Heart right ventricle (tissue), 16 donors: ENCODE data around the gene FAM168A. TPM values are rescaled to one million over a fixed set of nuclear protein-coding genes. Genes with fewer than 3 reads are reported as not detected.

Source experiments
- ATAC-seq, 8 donors: fragments of 200-7000 bp; cut with Tn5 transposase; one replicate each; pipeline ENCODE4 v1.9.1; 2020; ENCODE audit warnings: mild to moderate bottlenecking in 8 of 8, moderate library complexity in 8 of 8, moderate number of reproducible peaks in 1 of 8
- DNase-seq, 2 donors: peaks; one replicate each; pipeline ENCODE4 v3.0.0-alpha.2; 2020
- H3K27ac ChIP-seq, 10 donors: fragments of 200-600 bp; sonication (generic) in 2 of 10; one replicate each; pipeline versions ENCODE4 v1.5.0 to v1.8.0; 2020 to 2022; ENCODE audit warnings: mild to moderate bottlenecking in 3 of 10
- H3K27me3 ChIP-seq, 7 donors: fragments of 200-600 bp; one replicate each; pipeline ENCODE4 v1.8.0; 2021 to 2022; ENCODE audit warnings: mild to moderate bottlenecking in 2 of 7
- H3K36me3 ChIP-seq, 9 donors: fragments of 200-600 bp; sonication (generic) in 1 of 9; one replicate each; pipeline versions ENCODE4 v1.5.0 to v1.8.0; 2020 to 2022; ENCODE audit warnings: mild to moderate bottlenecking in 2 of 9
- H3K4me1 ChIP-seq, 9 donors: fragments of 200-600 bp; sonication (generic) in 1 of 9; one replicate each; pipeline versions ENCODE4 v1.5.0 to v1.8.0; 2020 to 2022; ENCODE audit warnings: mild to moderate bottlenecking in 4 of 9
- H3K4me3 ChIP-seq, 10 donors: fragments of 200-600 bp; sonication (generic) in 2 of 10; one replicate each; pipeline versions ENCODE4 v1.5.0 to v1.8.0; 2020 to 2022; ENCODE audit warnings: mild to moderate bottlenecking in 7 of 10, moderate library complexity in 2 of 10
- H3K9me3 ChIP-seq, 11 donors: fragments of 200-600 bp in 10 of 11; sonication (generic) in 2 of 11; one replicate each; pipeline versions ENCODE4 v1.5.0 to v1.8.0; 2013 to 2022; ENCODE audit warnings: mild to moderate bottlenecking in 2 of 11, control low read depth in 1 of 11, moderate library complexity in 1 of 11
- CTCF ChIP-seq, 9 donors: fragments of 200-600 bp; sonication (generic) in 2 of 9; IDR thresholded peaks; one replicate each; pipeline versions ENCODE4 v1.5.0 to v1.8.0; 2021 to 2022; ENCODE audit warnings: antibody characterized with exemption in 9 of 9, mild to moderate bottlenecking in 5 of 9, moderate library complexity in 1 of 9
- WGBS, 2 donors: extraction: QIAGEN DNeasy Blood & Tissue Kit; methylation state at CpG; one replicate each; pipeline ENCODE4 v1.1.7; 2013; ENCODE audit warnings: inconsistent platforms in 1 of 2; 5-methylcytosine and 5-hydroxymethylcytosine counted together
- intact Hi-C, 10 donors: fragments of 100-400 bp; cut with DNase I; formaldehyde crosslinking; loops; one replicate each; pipeline versions ENCODE4 v1.11.1 to v1.14.2; 2022
- polyA plus RNA-seq, 2 donors: library from polyadenylated mRNA; stranded (reverse); fragments of 200-250 nt; gene quantifications; one replicate each; pipeline ENCODE4 v1.2.3, GENCODE V29; 2013
- total RNA-seq, 10 donors: library from RNA; stranded (reverse); fragmentation: NEBNext Ultra II Directional in 3 of 10; extraction: Animal tissue kit (Norgen Biotek cat#: 25700) in 3 of 10; gene quantifications; one replicate each; pipeline versions ENCODE4 v1.2.1 to v1.2.4, GENCODE V29; 2021 to 2023
- donor health status: Arrhythmogenic right ventricular cardiomyopathy.
- donor health status: ischemic (EF 13 %, LVEDD 7.1; RV severe dilation, severe dysfunction).
- donor health status: healthy with polysubstance abuse.
- donor health status: DM: no; HTN: yes; CAD: no.
- donor health status: DM: no; HTN: no; CAD: no.
- donor health status: ischemic (EF 25% LVEDD 6.9; RV normal size, moderate dysfunction).
- donor health status: ischemic (EF 25% LVEDD 5.7; RV mildly dilated, moderate dysfunction).
- donor health status: healthy.
- donor health status: DM: yes; HTN: yes; CAD: no.
- donor health status: Ischemic cardiomyopathy.
- donor health status: ischemic (EF 35%, LVEDD 5.7; RV mildly dilated, moderate dysfunction).
- donor health status: nonischemic (EF 11% LVEDD 7.7; RV severe dilation, severe dysfunction).
- donor health status: DM: yes; HTN: yes; CAD: no.
- donor health status: PGD.
- donor health status: ischemic (EF 29% LVEDD 5.4; RV normal size, mild dysfunction).
- donor health status: nonischemic (EF 23%, LVEDD 6.1; RV moderate dilation, normal function).

Gene FAM168A
- total and polyA plus RNA-seq, 12 donors, result 7.9 to 37.1 (median 31.8) TPM

DNA sequence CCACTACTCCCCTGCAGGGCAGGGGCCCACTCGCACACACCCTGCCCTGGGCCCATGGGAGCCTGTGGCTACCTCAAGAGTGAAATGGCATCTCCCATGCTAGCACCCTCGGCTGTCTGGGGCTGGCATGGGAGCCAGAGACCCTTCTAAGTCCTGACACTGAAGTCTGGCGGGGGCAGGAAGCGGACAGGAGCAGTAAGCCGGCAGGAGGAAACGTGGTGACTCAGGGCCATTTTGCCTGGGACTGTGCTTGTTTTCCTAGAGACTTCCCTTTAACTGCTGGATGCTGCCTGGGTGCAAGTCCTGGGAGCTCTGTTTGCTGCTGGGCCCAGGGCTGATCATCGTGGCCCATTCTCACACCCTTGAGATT lies 204.9 kb downstream of the FAM168A start:
- no peak for DNase-seq
- ATAC-seq, result no peak
- intact Hi-C loops, result loop anchor here (1.0 to 10.0 kb wide), 10 partner anchors 41 to 98 kb away; partner anchors contain the start of gene ARHGEF17 (in 3 of the 10)
- TF ChIP-seq CTCF (IDR thresholded peaks at IDR 0.05), result no peak
- H3K4me1 ChIP-seq, result peaks cover 10 to 53% (median 17%) of the 10 kb centered on the region in 9 donors
- peak overlapping the region in 1 of 10 donors; percentile 58 for H3K27ac ChIP-seq
- H3K27me3 ChIP-seq, result no peaks in the 10 kb centered on the region
- H3K9me3 ChIP-seq, result no peaks in the 10 kb centered on the region
- peaks cover 0 to 88% (median 0%) of the 10 kb centered on the region in 9 donors for H3K36me3 ChIP-seq
- no peak overlapping the region for H3K4me3 ChIP-seq
- whole genome bisulfite sequencing, 2 donors, result 81 to 82% methylated on average over 7 of the region's 7 CpGs

GRCh38 chr11:73392108-73393010 lies 205.6 kb downstream of the FAM168A start:
- WGBS, 2 donors, result 95% methylated on average over 30 to 31 of the region's 31 CpGs
- no peaks in the 10 kb centered on the region for H3K9me3 ChIP-seq
- peaks cover 0 to 84% (median 0%) of the 10 kb centered on the region in 9 donors for H3K36me3 ChIP-seq
- ATAC-seq (no peak), DNase-seq (no peak)
- peaks cover 10 to 60% (median 21%) of the 10 kb centered on the region in 9 donors for H3K4me1 ChIP-seq
- peak overlapping the region in 1 of 10 donors; percentile 58 for H3K27ac ChIP-seq
- no peaks in the 10 kb centered on the region for H3K27me3 ChIP-seq
- intact Hi-C loops, result loop anchor here (1.0 to 10.0 kb wide), 10 partner anchors 40 to 98 kb away; partner anchors contain the start of gene ARHGEF17 (in 3 of the 10)
- H3K4me3 ChIP-seq, result no peak overlapping the region
- no peak for TF ChIP-seq CTCF (IDR thresholded peaks at IDR 0.05)

GRCh38 chr11:73391665-73392064 lies 206.2 kb downstream of the FAM168A start:
- H3K4me1 ChIP-seq, result peaks cover 10 to 56% (median 21%) of the 10 kb centered on the region in 9 donors
- 94 to 98% methylated on average over 10 of the region's 10 CpGs for WGBS, 2 donors
- H3K36me3 ChIP-seq, result peaks cover 0 to 77% (median 0%) of the 10 kb centered on the region in 9 donors

More at GRCh38 chr11:73391665-73392064, 206.2 kb downstream of the FAM168A start:
- no peak for DNase-seq
- no peaks in the 10 kb centered on the region for H3K9me3 ChIP-seq
- no peak for TF ChIP-seq CTCF (IDR thresholded peaks at IDR 0.05)
- H3K27ac ChIP-seq, result no peak overlapping the region
- intact Hi-C loops, result loop anchor here in 9 of 10 donors (2.0 to 10.0 kb wide), 8 partner anchors 39 to 97 kb away; partner anchors contain the start of gene ARHGEF17 (in 3 of the 9)
- no peak for ATAC-seq
- H3K4me3 ChIP-seq, result no peak overlapping the region
- H3K27me3 ChIP-seq, result no peaks in the 10 kb centered on the region
